Right lobe of liver (tissue), 6 donors: Measurements from ENCODE around the gene FXYD6. TPM values are rescaled to one million over a fixed set of nuclear protein-coding genes. Genes with fewer than 3 reads are reported as not detected.

Source experiments
- ATAC-seq, 4 donors: fragments of 200-7000 bp; cut with Tn5 transposase; one replicate each; pipeline ENCODE4 v1.9.1; 2020; ENCODE audit warnings: mild to moderate bottlenecking in 4 of 4, moderate library complexity in 4 of 4
- DNase-seq, 3 donors: peaks; one replicate each; pipeline ENCODE4 v3.0.0-alpha.2; 2020
- H3K27ac ChIP-seq, 3 donors: fragments of 200-600 bp; one replicate each; pipeline ENCODE4 v1.8.0; 2022
- H3K27me3 ChIP-seq, 2 donors: fragments of 200-600 bp; one replicate each; pipeline ENCODE4 v1.8.0; 2022
- H3K36me3 ChIP-seq, 4 donors: fragments of 200-600 bp; sonication (generic) in 1 of 4; one replicate each; pipeline versions ENCODE4 v1.5.1 to v1.8.0; 2017 to 2022; ENCODE audit warnings: control low read depth in 1 of 4
- H3K4me1 ChIP-seq, 4 donors: fragments of 200-600 bp; sonication (generic) in 1 of 4; one replicate each; pipeline versions ENCODE4 v1.5.1 to v1.8.0; 2017 to 2022; ENCODE audit warnings: control low read depth in 1 of 4
- H3K4me3 ChIP-seq, 3 donors: fragments of 200-600 bp; one replicate each; pipeline ENCODE4 v1.8.0; 2022
- H3K9me3 ChIP-seq, 4 donors: fragments of 200-600 bp; sonication (generic) in 1 of 4; one replicate each; pipeline versions ENCODE4 v1.5.1 to v1.8.0; 2017 to 2022; ENCODE audit warnings: control low read depth in 1 of 4
- POLR2A ChIP-seq: fragments of 450-650 bp; IDR thresholded peaks from one replicate; pipeline ENCODE4 v1.6.1; 2017; ENCODE audit warnings: antibody characterized with exemption, mild to moderate bottlenecking
- WGBS: methylation state at CpG from one replicate; pipeline ENCODE4 v1.1.6; 2018; ENCODE audit warnings: low coverage, low lambda C conversion rate; ENCODE audit not compliant: insufficient coverage; ENCODE audit errors: missing lambda C conversion rate; 5-methylcytosine and 5-hydroxymethylcytosine counted together
- intact Hi-C, 2 donors: fragments of 100-400 bp; cut with DNase I; formaldehyde crosslinking; loops; one replicate each; pipeline versions ENCODE4 v1.11.2 to v1.14.1; 2022
- total RNA-seq, 6 experiments: library from RNA; depleted of rRNA in 2 of 6; stranded (reverse); fragments of >200 nt in 2 of 6; fragmentation: NEBNext Ultra II Directional in 3 of 6; extraction: Animal tissue kit (Norgen Biotek cat#: 25700) in 3 of 6; gene quantifications; one replicate each; pipeline versions ENCODE4 v1.1.0 to v1.2.4, GENCODE V29; 2016 to 2023
- TF ChIP-seq, protein P1 (sequence below), 4 donors: fragments of 200-600 bp in 3 of 4; fragments of 450-650 bp in 1 of 4; IDR thresholded peaks; one replicate each; pipeline versions ENCODE4 v1.5.1 to v1.8.0; 2016 to 2022; ENCODE audit warnings: antibody characterized with exemption in 4 of 4, mild to moderate bottlenecking in 2 of 4
- donor health status: DM: no; HTN: yes; CAD: no.
- donor health status: DM: no; HTN: no; CAD: no.
- donor health status: DM: no; HTN: no; CAD: no.
- donor health status: DM: no; HTN: yes; CAD: no.
- donor health status: DM: no; HTN: yes; CAD: no.

Gene FXYD6
- total RNA-seq, 6 experiments from 2014 or later, result 4.9 to 14.4 (median 8.9) TPM

DNA sequence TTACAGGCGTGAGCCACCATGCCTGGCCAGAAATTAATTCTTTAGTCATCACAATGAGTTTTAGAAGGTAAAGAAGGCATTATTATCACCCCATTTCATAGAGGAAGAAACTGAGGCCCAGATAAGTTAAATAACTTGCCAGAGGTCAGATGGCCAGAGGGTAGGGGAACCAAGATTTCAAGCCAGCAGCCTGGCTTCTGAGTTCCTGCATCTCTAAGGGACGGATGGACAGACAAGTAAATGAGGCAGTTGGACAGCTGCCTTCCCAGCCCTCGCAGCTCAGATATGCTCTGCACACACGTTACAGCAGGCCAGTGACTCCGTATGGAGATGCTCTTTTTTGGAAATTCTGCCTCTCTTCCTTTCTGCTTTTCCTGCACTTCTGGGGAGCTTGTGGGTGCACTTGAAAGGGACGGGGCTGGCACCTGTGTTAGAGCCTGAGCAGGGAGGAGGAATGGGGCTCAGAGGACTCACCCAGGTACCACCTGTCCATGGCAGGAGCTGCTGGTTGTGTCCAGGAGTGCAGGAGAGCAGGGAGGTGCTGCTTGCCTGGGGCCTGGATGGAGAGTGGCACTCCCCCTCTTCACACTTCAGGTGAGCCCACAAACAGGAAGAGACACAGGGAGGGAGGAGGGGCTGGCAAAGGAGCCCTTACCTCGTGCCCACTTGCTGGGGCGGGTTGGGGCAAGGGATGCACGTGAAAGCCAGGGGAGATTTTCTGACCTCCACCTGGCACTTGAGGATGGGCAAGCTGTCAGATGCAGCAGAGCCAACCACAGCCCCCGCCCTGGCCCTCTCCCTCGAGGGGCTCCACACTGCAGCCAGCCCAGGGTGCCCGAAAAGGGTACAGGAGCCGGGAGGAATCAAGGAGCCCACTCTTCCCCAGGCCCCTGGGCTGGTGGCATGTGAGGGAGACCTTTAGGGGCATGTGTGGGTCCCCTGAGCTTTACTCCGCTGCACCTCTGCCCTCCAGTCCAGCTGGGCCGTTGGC, 48.6 kb downstream of the FXYD6 start:
- Histone ChIP-seq H3K9me3 (no peaks in the 10 kb centered on the region), H3K36me3 (no peaks in the 10 kb centered on the region), H3K4me1 (no peaks in the 10 kb centered on the region), H3K27ac (no peak overlapping the region), H3K27me3 (no peaks in the 10 kb centered on the region), H3K4me3 (no peak overlapping the region)
- intact Hi-C loops, result no loop called here
- TF ChIP-seq POLR2A, result no peak
- TF ChIP-seq, protein P1, sequence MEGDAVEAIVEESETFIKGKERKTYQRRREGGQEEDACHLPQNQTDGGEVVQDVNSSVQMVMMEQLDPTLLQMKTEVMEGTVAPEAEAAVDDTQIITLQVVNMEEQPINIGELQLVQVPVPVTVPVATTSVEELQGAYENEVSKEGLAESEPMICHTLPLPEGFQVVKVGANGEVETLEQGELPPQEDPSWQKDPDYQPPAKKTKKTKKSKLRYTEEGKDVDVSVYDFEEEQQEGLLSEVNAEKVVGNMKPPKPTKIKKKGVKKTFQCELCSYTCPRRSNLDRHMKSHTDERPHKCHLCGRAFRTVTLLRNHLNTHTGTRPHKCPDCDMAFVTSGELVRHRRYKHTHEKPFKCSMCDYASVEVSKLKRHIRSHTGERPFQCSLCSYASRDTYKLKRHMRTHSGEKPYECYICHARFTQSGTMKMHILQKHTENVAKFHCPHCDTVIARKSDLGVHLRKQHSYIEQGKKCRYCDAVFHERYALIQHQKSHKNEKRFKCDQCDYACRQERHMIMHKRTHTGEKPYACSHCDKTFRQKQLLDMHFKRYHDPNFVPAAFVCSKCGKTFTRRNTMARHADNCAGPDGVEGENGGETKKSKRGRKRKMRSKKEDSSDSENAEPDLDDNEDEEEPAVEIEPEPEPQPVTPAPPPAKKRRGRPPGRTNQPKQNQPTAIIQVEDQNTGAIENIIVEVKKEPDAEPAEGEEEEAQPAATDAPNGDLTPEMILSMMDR (IDR thresholded peaks at IDR 0.05), result no peak
- ATAC-seq, result no peak
- WGBS, result 61% methylated on average over 2 of the region's 15 CpGs
- peak in 1 of 3 donors; percentile 40 for DNase-seq

DNA sequence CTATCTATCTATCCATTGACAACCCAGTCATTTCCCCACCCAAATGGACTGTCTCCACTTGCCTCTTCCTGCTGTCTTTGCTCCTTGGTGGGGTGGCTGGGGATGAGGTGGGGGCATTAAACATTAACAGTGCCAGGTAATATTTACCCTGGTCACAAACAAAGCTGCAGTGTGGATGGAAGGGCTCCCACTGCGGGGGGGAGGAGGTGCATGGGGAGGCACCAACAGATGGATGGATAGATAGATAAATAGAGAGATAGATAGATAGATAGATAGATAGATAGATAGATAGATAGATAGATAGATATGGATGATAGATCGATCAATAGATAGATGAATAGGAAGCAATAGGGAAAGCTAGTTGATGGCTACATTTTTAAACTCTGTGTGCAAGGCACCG, 49.6 kb downstream of the FXYD6 start:
- no peak for TF ChIP-seq POLR2A
- TF ChIP-seq, protein P1 (IDR thresholded peaks at IDR 0.05), result no peak
- intact Hi-C loops, result no loop called here
- no peaks in the 10 kb centered on the region for H3K9me3 ChIP-seq
- DNase-seq (no peak), ATAC-seq (no peak)
- WGBS, result 26% methylated on average over 3 of the region's 3 CpGs
- no peak overlapping the region for H3K4me3 ChIP-seq
- H3K27ac ChIP-seq, result no peak overlapping the region
- H3K36me3 ChIP-seq, result no peaks in the 10 kb centered on the region
- H3K4me1 ChIP-seq, result no peaks in the 10 kb centered on the region
- H3K27me3 ChIP-seq, result no peaks in the 10 kb centered on the region

- 24% methylated on average over 9 of the region's 10 CpGs for WGBS
- H3K27ac ChIP-seq, result no peak overlapping the region
- no peaks in the 10 kb centered on the region for H3K9me3 ChIP-seq
- DNase-seq, result no peak
- intact Hi-C loops, result no loop called here
- no peak overlapping the region for H3K4me3 ChIP-seq
- TF ChIP-seq, protein P1 (IDR thresholded peaks at IDR 0.05), result no peak
- TF ChIP-seq POLR2A, result no peak
- no peak for ATAC-seq
- no peaks in the 10 kb centered on the region for H3K27me3 ChIP-seq
- H3K4me1 ChIP-seq, result no peaks in the 10 kb centered on the region
- H3K36me3 ChIP-seq, result no peaks in the 10 kb centered on the region
These were observed 50.3 kb downstream of the FXYD6 start for GRCh38 chr11:117826190-117826570.

- TF ChIP-seq, protein P1 (IDR thresholded peaks at IDR 0.05), result no peak
- no peak for TF ChIP-seq POLR2A
- DNase-seq (peak in 1 of 3 donors; percentile 37), ATAC-seq (no peak)
- no peaks in the 10 kb centered on the region for H3K36me3 ChIP-seq
- WGBS, result 63% methylated on average over 4 of the region's 8 CpGs
- H3K9me3 ChIP-seq, result no peaks in the 10 kb centered on the region
- H3K4me1 ChIP-seq, result no peaks in the 10 kb centered on the region
- H3K27ac ChIP-seq, result peak overlapping the region in 1 of 3 donors; percentile 33
- H3K27me3 ChIP-seq, result no peaks in the 10 kb centered on the region
- no peak overlapping the region for H3K4me3 ChIP-seq
- intact Hi-C loops, result no loop called here
These were observed 50.8 kb downstream of the FXYD6 start for GRCh38 chr11:117825538-117826189.
